ENCODE measurements around the gene ZNF431.
"Not testable (repeated sequence)": the region's sequence is repeated elsewhere in the genome, so short reads cannot be mapped to it uniquely, and the experiment has no call there.

ZNF431 gene

GRCh38 chr19:21141787-21142464 is at the start of gene ZNF431:
ZNF431 (plus strand) TSS chr19:21142040; CDS start chr19:21142184, 144 bp downstream.
- peak; percentile 92 for DNase-seq

- no peak for DNase-seq
These were observed 49.7 kb upstream of the ZNF431 start for GRCh38 chr19:21092109-21092508.

GRCh38 chr19:21094347-21095025 is 47.4 kb upstream of the ZNF431 start:
- DNase-seq: no peak

DNA sequence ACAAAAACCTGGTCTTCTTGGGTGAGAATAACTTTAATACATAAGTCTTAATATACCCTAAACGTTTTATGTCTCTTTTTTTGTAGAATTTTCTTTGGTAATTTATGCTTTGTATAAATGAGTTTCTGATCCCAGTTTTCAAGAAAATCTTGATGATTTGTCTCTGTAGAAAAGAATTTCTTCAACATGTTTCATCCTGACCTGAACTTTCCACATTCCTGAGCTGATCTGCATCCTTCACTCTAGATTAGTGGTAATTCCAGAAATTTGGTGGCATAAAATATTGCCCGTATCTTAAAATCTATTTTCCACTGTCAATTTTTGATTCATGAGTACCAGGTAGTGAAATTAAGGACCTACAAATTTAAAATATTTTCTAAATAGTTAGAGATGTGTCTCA is 43.5 kb upstream of the ZNF431 start:
- no peak for DNase-seq

GRCh38 chr19:21101521-21102242 is 40.2 kb upstream of the ZNF431 start:
- DNase-seq: no peak

DNA sequence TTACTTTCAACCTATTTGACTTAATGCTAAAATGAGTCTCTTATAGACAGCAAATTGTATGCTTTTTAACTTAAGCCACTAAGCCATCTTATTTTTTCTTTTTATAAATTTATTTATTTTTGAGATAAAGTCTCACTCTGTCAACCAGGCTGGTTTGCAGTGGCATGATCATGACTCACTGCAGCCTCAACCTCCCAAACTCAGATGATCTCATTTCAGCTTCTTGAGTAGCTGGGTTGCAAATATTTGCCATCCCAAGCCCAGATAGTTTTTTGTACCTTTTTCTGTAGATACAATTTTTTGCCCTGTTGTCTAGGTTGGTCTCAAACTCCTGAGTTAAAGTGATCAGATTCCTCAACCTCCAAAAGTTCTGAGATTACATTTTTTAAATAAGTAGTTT is 32.7 kb upstream of the ZNF431 start:
- DNase-seq: no peak

GRCh38 chr19:21110183-21110582 is 31.7 kb upstream of the ZNF431 start:
- no peak for DNase-seq

DNA sequence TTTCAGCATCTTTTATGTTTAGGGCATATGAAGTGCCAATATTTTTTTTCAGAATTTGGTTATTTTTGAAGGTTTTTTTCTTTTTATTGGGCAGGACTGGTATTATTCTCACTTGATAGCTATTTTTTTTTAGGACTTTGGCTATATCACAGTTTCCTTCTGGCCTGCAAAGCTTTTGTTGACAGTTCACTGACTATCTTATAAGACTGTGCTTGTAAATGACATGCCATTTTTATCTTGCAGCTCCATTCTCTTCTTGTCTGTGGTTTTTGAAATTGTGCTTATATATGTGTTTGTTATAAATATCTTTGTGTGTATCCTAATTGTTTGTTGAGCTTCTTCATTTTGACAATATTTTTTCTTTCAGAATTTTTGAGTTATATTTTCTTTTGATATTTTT is 26.4 kb upstream of the ZNF431 start:
- no peak for DNase-seq

DNA sequence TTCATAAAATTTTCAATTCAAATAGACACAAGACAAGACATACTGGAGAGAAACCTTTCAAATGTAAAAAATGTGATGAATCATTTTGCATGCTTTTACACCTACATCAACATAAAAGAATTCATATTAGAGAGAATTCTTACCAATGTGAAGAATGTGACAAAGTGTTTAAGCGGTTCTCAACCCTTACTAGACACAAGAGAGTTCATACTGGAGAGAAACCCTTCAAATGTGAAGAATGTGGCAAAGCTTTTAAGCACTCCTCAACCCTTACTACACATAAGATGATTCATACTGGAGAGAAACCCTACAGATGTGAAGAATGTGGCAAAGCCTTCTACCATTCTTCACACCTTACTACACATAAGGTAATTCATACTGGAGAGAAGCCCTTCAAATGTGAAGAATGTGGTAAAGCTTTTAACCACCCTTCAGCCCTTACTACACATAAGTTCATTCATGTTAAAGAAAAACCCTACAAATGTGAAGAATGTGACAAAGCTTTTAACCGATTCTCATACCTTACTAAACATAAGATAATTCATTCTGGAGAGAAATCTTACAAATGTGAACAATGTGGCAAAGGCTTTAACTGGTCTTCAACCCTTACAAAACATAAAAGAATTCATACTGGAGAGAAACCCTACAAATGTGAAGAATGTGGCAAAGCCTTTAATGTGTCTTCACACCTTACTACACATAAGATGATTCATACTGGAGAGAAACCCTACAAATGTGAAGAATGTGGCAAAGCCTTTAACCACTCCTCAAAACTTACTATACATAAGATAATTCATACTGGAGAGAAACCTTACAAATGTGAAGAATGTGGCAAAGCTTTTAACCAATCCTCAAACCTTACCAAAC is 24.6 kb upstream of the ZNF431 start:
- no peak for DNase-seq

GRCh38 chr19:21126078-21126477 is 15.8 kb upstream of the ZNF431 start:
- no peak for DNase-seq

- DNase-seq: no peak
These were observed 14.8 kb upstream of the ZNF431 start for GRCh38 chr19:21127001-21127400.

GRCh38 chr19:21127898-21128297 is 13.9 kb upstream of the ZNF431 start:
- DNase-seq: no peak

DNA sequence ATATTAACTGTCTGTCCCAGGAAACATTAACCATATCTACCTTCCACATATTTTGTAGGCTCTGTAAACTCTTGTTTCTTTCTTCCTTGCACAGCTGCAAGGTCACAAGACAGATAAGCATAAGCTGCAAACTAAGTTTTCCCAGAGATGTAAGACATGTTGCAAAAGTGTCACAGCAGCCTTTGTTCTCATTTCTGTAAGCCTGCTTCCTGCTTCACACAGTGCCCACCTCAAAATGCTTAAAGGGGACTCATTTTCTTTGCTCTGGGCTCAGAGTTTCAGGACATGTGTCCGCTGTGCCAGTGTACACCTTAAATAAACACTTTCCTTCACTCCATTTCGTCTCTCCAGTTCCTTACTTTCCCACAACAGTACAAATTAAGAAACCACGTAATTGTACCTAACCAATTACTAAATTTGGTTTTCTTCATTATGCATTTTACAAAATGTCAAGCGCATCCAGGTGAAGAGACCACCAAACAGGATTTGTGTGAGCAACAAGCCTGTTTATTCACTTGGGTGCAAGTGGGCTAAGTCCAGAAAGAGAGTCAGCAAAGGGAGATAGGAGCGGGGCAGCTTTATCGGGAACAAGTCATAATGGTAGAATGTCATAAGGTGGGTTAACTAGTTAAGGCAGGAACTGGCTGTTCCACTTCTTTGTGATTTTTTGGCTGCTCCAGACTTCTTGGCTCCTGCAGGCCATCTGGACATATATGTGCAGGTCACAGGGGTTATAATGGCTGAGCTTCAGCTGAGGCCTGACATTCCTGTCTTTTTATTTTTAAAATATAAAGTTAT is 12.7 kb upstream of the ZNF431 start:
- no peak for DNase-seq

- DNase-seq: peak; percentile 5
These were observed 11.6 kb upstream of the ZNF431 start for GRCh38 chr19:21130097-21130775.

DNA sequence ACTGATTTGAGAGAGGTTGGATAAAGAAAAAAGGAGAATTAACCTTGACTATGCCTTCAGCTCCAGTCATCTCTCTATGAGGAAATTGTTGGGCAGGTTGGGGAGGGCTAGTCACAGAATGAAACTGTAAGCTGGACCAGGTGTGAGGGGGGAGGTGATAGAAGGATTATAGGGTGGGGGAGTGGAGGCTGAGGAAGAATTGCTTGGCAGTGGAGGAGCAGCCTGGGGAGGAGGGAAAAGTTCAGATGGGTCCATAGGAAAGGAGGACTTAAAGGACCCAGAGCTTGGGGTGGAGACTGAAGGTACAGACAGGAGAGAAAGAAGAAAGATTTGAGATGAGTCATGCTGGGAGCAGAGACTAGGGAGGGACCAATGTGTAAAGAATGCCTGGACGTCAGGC is 8.2 kb upstream of the ZNF431 start:
- DNase-seq: no peak

GRCh38 chr19:21134934-21135366 is 6.9 kb upstream of the ZNF431 start:
- no peak for DNase-seq

GRCh38 chr19:21135433-21135832 is 6.4 kb upstream of the ZNF431 start:
- no peak for DNase-seq

DNA sequence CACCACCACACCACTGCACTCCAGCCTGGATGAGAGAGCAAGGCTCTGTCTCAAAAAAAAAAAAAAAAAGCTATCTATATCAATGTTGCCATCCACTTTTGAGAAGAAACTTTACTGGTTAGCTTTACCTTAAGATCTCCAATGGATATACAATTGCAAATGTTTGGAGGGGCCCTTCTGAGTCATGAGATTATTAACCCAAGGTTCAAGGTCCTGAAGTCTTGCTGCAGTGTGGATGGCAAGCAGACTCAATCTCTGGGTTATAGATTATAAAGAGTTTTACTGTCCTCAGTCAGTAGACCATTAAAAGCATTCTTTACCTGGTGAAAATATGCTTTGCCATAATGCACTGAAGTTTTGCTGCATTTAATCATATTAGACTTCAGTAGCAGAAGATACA is 3.7 kb upstream of the ZNF431 start:
- DNase-seq: no peak

DNA sequence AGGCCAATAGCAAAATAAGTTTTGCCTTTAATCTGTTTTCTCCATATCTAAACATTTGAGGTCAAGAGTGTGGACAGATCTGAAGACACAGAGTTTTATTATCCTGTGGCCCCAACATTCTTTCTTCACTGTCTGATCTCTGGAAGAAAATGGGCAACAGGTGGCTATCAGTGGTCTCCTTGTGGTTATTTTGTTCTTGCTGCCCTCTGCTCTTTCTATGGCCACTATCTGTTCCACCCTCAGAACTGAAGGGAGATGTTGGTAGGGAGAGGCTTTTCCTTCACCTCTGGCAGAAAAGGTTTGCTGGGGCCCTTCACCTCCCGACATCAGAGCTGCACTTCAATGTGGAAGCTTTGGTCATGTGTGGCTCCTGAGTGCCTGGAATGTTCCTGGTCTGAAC is 834 bp upstream of the ZNF431 start:
- not testable (repeated sequence) for DNase-seq

DNA sequence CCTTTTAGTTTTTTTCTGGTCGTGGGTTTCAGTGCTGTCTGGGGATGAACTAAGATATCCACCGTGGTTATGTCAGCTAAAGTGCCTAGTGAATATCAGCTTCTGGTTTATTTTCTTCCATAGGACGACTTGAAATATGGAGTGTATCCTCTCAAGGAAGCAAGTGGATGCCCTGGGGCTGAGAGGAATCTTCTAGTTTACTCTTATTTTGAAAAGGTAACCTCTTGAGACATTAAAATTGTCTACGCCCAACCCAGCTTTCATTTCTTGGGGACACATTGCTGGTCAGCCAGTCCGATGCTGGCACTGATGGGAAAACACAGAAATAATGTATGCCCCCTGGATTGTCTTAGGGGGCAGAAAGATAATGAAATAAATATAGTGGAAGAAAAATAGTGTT is 1.6 kb downstream of the ZNF431 start:
- no peak for DNase-seq

- DNase-seq: no peak
These were observed 2.0 kb downstream of the ZNF431 start for GRCh38 chr19:21143854-21144253.

- DNase-seq: no peak
These were observed 5.7 kb downstream of the ZNF431 start for GRCh38 chr19:21147540-21147939.
